Activated T-helper 9 cell treated with anti-CD3 and anti-CD28 coated beads, Interleukin-2, amount 50 U/mL, for 16 hours (primary cell): ENCODE data around the gene ECHS1.
"Not testable (repeated sequence)": the region's sequence is repeated elsewhere in the genome, so short reads cannot be mapped to it uniquely, and the experiment has no call there.

Source experiments
- DNase-seq: peaks from one replicate; pipeline ENCODE4 v3.0.0-alpha.2; 2020; ENCODE audit warnings: low read depth

The ECHS1 gene

DNA sequence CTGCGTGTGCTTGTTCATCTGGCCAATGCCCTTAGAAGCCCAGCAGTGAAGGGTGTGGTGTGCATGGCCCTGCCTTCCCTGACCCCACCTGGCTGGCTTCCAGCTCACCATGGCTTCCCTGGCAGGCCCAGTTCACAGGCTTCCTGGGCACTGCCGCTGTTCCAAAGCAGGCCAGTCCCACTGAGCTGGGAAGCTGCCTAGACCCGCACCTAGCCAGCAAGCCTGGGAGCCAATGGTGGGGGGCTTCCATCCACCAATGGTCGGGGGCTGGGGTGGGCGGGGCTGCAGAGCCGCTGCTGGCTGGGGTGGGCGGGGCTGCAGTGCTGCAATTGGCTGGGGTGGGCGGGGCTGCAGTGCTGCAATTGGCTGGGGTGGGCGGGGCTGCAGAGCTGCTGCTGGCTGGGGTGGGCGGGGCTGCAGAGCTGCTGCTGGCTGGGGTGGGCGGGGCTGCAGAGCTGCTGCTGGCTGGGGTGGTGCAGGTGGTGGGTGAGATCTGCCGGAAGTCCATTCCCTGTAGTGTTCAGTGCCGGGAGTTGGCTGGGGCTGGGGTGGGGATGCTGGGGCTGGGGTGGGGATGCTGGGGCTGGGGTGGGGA is 48.9 kb downstream of the ECHS1 start:
- DNase-seq: peak; percentile 33

DNA sequence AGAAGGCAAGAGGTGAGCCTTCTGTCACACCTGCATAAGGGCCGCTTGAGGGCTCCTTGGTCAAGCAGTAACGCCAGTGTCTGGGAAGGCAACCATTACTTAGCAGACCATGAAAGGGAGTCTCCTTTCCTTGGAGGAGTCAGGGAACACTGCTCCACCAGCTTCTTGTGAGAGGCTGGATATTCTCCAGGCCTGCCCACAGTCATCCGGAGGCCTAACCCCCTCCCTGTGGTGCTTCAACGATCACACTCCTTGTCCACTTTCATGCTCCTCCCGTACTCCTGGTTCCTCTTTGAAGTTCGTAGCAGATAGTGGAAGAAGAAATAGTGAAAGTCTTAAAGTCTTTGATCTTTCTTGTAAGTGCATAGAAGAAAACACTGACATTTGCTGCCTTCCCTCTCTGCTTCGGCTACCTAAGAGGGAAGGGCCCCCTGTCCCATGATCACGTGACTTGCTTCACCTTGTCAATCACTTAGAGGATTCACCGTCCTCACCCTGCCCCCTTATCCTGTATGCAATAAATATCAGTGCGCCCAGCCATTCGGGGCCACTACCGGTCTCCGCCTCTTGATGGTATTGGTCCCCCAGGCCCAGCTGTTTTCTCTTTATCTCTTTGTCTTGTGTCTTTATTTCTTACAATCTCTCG is 51.0 kb downstream of the ECHS1 start:
- not testable (repeated sequence) for DNase-seq

DNA sequence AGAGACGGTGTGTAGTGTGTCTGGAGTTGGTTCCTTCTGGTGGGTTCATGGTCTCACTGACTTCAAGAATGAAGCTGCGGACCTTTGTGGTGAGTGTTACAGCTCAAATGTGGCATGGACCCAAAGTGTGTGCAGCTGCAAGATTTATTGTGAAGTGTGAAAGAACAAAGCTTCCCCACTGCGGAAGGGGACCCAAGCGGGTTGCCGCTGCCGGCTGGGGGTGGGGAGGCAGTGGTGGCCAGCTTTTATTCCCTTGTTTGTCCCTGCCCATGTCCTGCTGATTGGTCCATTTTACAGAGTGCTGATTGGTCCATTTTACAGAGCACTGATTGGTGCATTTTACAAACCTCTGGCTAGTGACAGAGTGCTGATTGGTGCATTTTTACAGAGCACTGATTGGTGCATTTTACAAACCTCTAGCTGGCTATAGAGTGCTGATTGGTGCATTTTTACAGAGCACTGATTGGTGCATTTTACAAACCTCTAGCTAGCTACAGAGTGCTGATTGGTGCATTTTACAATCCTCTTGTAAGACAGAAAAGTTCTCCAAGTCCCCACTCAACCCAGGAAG is 52.2 kb downstream of the ECHS1 start:
- DNase-seq: not testable (repeated sequence)

DNA sequence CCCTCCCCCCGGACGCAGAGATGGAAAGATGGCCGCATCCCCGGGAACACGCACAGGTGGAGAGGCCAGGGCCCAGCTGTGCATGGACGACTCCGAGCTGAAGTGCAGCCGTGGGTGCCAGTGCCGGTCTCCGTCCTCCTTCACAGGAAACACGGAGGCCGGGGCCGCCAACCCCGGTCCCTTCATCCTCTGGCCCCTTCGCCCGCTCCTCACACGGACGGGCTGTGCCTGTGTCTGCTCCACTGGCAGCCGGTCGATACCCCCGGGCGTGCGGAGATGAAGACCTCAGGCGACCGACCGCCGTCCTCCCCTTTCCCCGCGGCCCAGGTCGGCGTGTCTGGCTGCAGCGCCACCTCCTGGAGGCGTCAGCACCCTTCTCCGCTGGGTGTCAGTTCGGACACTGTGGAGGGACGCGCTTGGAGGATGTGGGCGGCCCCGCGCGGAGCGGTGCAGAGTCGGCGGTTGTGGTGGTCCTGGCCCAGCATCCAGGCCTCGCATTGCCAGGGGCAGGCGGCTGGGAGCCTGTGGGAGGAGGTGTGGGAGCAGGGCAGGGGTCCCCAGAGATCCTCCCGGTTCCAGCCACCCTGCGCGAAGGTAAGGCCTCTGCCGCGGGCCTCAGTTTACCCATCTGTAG is 54.5 kb downstream of the ECHS1 start:
- DNase-seq: peak; percentile 58

DNA sequence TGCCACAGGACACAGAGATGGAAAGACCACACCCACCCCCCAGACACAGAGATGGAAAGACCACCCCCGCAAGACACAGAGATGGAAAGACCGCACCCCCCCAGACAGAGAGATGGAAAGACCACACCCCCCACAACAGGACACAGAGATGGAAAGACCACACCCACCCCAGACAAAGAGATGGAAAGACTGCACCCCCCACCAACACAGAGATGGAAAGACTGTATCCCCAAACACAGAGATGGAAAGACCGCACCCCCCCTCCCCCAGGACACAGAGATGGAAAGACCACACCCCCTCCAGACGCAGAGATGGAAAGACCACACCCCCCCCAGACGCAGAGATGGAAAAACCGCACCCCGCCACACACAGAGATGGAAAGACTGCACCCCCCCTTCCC is 56.4 kb downstream of the ECHS1 start:
- DNase-seq: no peak

DNA sequence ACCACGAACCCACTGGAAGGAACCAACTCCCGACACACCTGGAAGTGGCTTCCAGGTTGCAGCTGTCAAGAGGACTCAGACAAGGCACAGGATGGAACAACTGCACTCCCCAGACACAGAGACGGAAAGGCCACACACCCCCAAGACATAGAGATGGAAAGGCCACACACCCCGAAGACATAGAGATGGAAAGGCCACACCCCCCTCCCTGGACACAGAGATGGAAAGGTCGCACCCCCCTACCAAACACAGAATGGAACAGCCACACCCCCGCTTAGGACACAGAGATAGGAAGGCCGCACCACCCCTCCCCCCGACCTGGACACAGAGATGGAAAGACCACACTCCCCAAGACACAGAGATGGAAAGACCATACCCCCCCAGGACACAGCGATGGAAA is 56.9 kb downstream of the ECHS1 start:
- no peak for DNase-seq

DNA sequence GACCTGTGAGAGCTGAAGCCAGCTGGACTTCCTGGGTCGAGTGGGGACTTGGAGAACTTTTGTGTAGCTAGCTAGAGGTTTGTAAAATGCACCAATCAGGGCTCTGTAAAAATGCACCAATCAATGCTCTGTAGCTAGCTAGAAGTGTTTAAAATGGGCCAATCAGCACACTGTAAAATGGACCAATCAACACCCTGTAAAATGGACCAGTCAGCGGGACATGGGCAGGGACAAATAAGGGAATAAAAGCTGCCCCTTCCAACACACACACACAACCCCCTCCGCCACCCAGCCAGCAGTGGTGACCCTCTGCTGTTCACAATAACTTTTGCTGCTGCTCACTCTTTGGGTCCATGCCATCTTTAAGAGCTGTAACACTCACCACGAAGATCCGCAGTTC is 57.3 kb downstream of the ECHS1 start:
- no peak for DNase-seq

DNA sequence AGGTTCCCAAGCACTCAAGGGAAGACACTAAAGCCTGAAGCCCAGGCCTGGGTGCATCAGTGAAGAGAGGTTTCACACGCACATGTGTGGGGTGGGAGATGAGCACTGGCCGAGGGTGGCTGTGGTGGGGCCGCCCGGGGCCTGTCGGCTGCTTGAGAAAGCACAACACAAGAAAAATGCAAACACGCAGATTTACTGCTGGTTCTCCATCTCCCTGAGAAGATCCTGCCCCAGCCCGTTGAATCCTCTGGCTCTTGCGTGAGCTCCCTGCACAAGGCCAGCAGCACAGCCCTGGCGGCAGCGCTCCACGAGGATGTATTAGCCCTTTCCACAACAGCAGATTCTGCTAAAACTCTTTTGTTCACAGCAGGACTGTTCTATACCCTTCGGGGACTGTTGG is 58.2 kb downstream of the ECHS1 start:
- DNase-seq: no peak

DNA sequence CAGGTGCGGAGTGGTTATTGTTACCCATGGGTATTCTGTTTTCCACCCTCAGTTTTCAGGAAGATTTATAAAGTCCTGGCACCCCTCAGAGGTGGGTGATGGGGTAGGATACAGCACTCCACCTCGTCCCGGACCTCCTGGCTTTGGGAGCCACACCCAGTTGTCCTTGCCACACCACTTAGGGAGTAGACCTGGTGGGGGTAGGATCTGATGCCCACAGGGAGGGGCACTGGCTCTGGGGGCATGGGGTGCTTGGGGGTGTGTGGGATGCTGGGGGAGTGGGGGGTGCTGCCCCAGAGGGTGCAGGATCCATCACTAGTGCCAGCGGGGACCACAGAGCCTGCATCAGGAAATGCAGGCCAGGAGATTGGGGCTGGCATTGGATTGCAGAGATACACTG is 60.0 kb downstream of the ECHS1 start:
- DNase-seq: no peak

DNA sequence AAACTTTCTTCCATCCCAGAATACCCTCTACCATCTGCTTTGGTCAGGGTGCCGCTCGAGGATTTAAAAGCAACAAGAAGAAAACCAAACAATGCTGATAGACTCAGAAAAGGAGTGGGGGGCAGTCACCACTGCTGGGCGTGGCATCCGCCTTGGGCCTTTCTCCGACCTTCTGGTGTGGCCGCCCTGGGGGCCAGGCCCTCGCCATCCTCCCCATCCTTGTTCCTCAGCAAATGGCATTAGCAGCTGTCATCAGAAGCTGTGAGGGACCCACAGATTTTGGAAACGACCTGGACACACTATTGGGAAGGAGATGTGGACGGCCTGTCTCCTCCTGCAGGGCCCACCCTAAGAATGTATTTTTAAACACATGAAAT is 60.4 kb downstream of the ECHS1 start:
- no peak for DNase-seq
